GM18867 (cell line): ENCODE measurements around the gene CACNA2D4.

Source experiments
- ATAC-seq: cut with Tn5 transposase; IDR thresholded peaks from one replicate; pipeline ENCODE4 v1.9.1; 2021; ENCODE audit warnings: mild to moderate bottlenecking, moderate library complexity; ENCODE audit not compliant: unreplicated experiment

The CACNA2D4 gene

DNA sequence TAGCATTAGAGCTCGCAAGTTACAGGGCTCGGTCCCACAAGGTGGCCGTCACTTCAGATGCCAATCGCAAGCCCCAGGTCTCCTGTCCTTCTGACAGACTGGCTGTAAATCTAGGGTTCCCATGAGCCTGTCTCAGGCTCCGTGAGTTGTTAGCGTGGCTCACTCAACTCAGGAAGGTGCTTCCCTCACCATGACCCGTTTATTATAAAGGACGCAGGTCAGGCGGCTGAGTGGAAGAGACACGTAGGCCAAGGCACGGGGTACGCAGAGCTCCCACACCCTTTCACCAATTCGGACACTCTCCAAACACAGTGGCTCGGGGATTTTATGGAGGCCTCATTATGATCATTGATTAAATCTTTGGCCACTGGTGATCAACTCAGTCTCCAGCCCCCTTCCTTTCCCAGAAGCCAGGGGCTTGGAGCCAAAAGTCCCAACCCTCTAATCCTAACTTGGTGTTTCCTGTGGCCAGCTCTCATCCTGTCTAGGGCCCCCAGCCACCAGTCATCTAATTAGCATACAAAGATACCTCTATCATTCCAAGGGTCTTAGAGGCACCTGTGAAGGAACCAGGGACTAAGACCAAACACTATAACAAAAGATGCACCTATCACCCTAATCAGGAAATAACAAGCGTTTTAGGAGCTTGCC, 123.9 kb downstream of the CACNA2D4 start:
- ATAC-seq, result no peak

- no peak for ATAC-seq
Measured at GRCh38 chr12:1793426-1794210, 124.8 kb downstream of the CACNA2D4 start.

- no peak for ATAC-seq
Measured at GRCh38 chr12:1792406-1792805, 126.0 kb downstream of the CACNA2D4 start.

DNA sequence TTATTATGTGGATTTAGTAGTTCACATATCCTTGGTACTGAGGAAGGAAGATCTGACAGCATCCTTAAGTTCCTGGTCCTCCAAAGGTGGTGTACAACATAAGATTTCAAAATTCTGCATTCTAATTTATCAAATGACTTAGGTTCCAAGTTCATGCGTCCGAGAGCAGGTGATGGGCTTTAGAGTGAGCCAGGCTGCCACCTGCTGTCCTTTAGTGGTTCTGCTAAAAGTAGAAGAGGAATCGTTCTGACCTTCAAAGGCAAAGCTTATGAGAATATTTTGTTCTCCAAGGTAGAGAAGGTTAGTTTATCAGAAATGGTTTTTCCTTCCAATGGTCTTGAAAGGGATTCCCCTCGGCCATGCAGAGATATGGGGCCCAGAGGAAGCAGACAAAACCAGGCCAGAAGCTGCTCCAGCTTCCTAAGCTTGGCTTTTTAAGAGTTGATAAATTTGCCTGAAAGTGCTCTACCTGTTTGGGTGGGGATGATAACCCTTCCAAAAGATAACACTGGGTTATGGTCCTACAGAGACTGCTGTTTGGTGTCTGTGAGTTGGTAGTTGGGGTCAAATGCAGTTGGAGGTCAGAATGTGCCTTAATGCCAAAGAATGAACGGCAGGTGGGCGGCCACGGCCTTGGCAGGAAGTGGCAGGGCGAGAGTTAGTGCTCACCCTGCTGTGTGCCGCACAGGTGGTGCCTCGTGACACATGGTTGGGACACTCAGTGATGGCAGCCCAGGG, 127.2 kb downstream of the CACNA2D4 start:
- no peak for ATAC-seq

- ATAC-seq, result no peak
Measured at GRCh38 chr12:1790444-1790843, 128.0 kb downstream of the CACNA2D4 start.

DNA sequence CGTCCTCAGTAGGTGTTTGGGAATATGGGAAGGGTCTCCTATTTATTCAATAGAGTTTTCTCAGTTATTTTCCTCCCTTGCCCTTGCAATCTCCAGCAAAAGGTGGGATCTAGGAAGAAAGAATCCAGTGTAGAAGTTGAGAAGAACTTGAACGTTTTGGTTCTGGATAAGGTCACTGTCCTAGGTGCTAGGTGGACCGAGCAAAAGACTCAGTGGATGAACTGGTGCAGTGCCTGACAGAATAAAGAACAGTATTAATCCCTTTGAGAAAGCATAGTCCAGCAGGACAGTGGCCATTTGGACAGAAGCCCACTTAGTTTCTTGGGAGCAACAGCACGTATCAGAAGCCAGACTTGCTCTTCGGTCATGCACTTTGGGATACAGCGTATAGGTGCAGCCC, 130.7 kb downstream of the CACNA2D4 start:
- no peak for ATAC-seq

DNA sequence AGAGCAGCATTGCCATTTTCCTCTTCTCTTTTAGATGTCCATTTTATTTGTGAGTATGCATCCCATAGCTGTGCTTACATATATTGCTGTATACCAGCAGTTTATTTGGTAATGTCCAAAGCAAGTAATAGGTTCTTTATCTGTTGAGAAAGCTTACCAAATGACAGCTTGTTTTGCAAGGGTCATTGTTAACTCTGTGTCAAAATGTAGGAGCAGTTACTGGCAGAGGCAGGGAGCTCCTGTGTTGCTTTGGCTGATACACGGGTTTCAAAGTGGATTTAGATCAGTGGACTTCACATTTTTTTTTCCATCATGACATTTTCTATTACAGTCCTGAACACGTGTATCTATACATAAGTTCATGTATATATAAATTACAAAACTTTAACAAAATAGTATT, 136.2 kb downstream of the CACNA2D4 start:
- no peak for ATAC-seq

DNA sequence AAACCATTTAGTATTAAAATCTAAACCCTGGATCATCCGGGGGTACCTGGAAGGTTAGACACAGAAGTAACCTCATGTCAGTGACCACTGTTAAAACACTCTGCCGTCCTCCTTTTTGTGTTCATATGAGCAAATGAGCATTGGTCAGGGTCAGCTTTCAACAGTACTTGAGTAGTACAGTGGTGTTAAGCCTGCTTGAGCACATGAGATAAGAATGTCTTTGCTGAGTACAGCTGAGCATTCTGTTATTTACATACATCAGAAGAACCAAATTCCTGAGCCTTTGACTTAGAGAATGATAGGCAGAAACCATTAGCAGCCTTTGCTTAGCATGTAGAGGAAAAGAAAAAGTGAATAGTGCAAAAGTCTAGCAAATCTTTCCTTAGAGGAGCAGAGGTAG, 136.7 kb downstream of the CACNA2D4 start:
- ATAC-seq, result no peak

- no peak for ATAC-seq
Measured at GRCh38 chr12:1779783-1780182, 138.7 kb downstream of the CACNA2D4 start.

DNA sequence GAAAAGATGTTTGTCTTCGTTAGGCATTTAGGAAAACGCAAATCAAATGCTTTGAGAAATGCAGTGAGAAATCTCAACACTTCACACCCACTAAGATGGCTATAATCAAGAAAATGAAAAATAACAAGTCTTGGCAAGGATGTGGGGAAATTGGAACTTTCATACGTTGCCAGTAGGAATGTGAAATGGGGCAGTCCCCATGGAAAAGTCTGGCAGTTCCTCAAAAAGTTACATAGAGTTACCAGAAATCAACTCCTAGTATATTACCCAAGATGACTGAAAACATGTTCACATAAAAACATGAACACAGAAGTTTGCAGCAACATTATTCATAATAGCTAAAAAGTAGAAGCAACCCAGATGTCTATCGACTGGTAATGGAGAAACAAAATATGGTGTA, 139.5 kb downstream of the CACNA2D4 start:
- no peak for ATAC-seq

GRCh38 chr12:1777798-1778197, 140.7 kb downstream of the CACNA2D4 start:
- no peak for ATAC-seq

DNA sequence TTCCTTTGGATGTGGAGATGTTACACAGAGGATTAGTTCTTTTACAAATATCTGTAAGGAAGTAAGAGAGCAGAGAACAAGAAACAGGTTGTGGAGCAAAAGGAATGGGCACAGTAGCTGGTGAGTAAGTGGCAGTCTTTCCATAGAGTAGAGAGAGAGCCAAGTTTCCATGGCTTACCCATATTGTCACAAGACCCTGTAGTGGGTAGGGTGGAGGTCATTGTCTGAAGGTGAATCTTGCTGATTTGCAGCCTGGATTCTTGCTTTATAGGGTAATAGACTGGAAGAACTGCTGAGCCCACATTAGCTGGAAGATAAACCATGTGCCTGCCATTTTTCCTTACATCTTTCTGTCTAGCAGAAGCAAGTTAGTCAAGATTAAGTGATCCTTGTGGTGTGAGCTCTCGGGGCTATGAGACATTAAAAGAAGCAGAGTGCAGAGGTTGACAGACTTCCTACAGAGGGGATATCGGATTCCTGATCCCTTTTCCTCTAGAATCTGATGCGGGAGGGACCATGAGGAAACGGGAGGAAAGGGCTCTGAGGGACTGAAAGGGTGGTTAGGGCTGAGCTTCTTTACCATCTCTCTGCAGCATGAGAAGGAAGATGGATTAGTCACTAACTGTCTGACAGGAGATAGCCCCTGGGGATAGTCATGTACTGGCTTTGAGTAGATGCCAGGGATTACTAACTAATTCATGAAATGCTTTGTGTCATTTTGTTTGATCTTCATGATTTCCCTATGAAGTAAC, 142.1 kb downstream of the CACNA2D4 start:
- ATAC-seq, result no peak

DNA sequence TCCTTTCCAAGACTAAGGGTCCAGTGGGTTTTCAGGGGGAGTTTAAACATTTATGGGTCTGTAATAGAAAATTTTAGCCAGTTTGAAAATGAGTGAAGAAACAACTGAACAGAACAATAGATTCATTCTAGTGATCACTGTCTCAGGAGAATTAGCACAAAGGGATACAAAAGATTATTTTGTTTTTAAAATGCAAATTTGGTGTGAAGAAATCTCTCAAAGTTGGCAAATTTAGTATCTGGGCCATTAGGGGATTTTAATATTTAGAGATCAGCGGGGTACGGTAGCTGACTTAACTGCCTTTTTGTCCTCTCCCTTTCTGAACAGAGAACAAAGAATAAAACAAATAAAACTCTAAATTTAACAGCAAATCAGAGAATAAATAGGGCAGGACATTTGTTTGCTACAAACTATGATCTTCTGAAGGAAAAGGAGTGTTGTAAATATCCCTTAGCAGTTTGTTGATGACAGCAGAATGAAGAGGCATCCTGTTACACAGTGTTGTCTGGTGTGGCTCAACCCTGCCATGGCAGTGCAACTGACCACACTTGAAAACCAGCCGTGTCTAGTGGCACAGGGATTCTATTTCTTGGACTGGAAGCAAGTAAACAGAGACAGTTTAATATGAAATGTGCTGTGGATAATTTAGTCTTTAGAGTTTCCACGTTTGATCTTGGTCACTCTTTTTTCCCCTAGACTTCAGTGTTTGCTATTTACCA, 144.4 kb downstream of the CACNA2D4 start:
- no peak for ATAC-seq

DNA sequence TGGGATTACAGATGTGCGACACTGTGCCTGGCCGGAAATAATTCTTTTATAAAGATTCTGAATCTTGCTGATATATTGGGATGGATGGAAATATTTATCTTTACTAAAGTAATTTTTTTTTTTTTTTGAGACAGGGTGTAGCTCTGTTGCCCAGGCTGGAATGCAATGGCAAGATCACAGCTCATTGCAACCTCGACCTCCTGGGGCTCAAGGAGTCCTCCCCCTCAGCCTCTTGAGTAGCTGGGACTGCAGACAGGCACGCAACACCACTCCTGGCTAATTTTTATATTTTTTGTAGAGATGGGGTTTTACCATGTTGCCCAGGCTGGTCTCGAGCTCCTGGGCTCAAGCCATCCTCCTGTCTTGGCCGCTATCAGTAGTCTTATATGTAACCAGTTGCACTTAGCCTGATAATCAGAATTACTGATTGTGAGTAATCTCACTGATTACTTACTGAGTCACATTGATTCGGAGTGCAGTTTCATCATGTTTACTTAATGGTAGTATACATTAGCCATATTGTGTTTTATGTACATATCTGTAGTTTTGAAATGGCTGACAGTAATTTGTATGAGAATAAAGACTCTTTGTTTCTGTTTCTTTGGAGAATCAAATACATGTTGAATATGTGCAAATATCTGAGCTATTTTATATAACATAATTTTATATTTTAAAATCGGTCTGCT, 148.5 kb downstream of the CACNA2D4 start:
- no peak for ATAC-seq

DNA sequence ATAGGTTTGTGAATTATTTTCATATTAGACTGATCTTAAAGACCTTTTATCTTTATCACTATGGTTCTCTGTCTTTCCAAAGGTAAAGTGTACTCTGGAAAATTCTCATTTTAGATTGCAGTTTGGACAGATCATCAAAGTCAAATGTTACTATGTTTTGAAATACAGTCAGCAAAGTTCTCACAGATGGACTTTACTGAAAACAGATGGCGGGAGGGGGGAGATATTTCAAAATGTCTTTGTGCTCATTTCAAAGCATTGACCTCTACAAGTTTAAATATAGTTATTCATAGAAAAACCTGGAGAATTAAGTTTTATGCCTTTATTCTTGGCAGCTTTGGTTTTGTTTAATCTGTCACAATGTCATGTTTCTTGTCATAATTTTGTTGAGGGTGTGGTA, 149.8 kb downstream of the CACNA2D4 start:
- no peak for ATAC-seq

- no peak for ATAC-seq
Measured at GRCh38 chr12:1767407-1768090, 150.9 kb downstream of the CACNA2D4 start.

GRCh38 chr12:1766110-1766509, 152.3 kb downstream of the CACNA2D4 start:
- no peak for ATAC-seq

DNA sequence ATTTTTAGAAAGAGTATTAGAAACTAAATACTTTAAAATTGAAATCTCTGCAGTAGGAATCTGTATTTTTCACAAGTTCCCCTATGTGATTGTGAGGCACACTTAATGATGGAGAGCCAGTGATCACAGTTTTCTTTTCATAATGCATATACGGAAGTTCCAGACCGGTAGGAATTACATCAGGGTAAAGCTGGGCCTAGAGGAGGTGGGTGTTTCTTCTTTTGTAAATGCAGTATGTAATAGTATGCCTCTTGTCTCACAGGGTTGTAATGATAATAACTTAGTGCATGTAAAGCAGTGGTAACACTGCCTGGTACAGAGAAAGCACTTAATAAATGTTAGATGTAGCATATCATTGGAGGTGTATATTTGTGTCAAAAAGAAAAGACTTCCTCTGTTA, 155.3 kb downstream of the CACNA2D4 start:
- ATAC-seq, result no peak

DNA sequence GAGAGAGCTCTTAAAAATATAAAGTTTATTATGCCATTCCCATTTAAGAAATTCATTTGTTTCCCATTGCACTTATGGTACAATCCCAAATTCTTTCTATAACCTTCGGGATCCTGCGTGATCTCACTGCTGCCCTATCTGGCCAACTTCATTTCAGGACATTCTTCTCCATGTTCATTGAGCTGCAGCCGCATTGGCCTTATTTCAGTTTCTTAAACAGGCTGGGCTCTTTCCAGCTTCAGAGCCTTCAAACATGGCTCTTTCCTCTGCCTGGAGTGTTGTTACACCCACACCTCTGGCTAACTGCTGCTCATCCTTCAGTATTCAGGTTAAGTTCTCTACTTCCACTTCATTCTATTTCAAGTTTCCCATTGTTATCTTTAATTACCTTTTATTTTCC, 156.6 kb downstream of the CACNA2D4 start:
- ATAC-seq, result no peak
